GM21360 (cell line): ENCODE results near the gene GRM8.
"Not testable (repeated sequence)": the region's sequence is repeated elsewhere in the genome, so short reads cannot be mapped to it uniquely, and the experiment has no call there.

Source experiments
- ATAC-seq: cut with Tn5 transposase; IDR thresholded peaks from one replicate; pipeline ENCODE4 v1.9.1; 2021; ENCODE audit warnings: mild to moderate bottlenecking, moderate library complexity; ENCODE audit not compliant: unreplicated experiment

GRM8 gene

DNA sequence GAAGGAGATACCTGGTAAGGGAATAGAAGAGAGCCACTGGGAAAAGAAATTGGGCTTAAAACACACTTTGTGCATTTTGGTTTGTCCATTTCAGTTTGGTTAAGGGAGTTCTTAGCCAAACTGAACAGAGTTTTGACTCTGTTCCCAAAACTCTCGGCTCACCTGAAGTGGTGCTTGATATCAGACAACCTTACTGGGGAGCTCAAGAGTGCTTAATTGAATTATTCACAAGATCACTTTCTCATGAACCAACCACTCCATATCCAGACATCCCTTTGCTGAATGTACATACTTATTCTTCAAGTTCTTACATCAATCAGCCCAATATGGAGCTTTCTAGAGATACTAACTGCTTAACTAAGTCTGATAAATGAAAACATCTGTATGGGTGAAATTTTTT lies 413.1 kb downstream of the GRM8 start:
- ATAC-seq: no peak

DNA sequence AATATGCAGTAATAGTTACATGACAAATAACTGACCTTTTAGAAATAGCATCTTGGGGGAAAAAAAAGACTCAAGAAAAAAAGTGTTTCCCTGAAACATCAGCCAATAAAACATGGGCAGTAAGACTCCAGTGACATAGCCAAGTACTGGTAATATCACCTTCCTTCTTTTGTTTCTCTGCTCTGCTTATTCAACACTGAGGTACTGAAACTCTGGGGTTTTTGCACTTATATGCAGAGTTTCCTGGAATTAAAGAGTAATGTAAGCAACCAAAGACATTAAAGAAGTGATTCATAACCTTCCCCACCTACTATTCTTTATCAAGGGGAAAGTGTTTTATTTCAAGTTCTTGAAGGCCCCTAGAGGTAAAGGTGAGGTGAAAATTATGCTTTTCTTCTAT lies 414.5 kb downstream of the GRM8 start:
- ATAC-seq: no peak

DNA sequence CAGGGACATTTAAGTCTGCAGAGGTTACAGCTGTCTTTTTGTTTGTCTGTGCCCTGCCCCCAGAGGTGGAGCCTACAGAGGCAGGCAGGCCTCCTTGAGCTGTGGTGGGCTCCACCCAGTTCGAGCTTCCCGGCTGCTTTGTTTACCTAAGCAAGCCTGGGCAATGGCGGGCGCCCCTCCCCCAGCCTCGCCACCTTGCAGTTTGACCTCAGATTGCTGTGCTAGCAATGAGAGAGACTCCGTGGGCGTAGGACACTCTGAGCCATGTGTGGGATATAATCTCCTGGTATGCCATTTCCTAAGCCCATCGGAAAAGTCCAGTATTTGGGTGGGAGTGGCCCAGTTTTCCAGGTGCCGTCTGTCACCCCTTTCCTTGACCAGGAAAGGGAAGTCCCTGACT lies 421.5 kb downstream of the GRM8 start:
- ATAC-seq: not testable (repeated sequence)

DNA sequence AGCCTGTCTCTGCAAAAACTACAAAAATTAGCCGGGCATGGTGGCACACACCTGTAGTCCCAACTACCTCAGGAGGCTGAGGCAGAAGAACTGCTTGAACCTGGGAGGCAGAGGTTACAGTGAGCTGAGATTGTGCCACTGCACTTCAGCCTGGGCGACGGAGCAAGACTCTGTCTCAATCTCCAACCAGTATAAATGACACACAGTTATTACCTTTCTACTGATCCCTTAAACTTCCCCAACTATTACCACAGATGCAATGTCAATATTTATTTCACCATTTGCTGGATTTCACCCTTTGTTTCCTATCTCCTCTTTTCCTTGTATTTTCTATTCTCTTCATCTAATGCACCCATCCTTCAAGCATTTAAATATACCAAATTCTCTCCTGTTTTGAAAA lies 431.8 kb downstream of the GRM8 start:
- ATAC-seq: no peak

DNA sequence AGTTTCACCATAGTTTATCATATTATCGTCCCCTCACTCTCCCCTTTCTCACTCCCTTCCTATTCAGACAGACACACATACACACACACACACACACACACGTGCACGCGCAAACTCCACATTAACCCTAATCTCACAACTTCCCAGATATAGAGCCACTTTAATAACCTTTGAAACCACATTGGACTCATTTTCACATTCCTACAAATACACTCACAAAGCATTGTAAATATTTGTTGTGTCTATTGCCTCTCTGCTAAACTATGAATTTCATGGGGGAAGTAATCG lies 433.6 kb downstream of the GRM8 start:
- no peak for ATAC-seq

DNA sequence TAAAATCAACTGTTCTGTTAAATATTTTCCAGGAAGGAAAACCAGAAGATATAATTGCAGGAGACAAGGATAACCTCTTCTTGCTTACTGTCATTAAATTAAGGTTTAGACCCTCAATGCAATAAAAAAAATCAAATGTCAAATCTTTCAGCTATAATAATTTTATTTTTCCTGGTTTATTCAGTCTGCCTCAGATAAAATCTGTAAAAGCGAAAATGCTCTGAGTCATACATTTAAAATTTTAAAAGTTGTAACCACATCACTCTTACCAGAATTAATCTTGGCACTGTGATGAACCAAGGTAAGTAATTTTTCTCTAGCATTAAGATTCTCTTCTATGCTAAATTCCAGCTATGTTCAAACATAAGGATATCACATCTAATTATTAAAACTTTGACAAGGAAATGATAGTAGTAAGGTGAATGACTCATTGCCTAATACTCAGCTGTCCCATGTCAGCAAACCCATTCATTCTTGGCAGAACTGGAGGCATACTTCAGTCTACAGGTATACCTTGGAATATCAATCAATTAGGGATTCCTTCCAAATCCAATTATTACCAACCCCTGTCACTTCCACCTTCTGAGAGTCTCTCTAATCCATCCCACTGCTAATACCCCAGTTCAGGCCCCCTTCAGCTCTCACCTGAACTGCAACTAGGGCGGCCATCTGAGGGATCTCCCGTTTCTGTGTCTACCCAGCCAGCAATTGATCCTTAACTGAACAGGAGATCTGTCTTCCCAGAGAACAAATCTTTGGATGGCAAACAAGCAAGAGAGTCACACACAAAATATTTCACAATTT lies 434.1 kb downstream of the GRM8 start:
- no peak for ATAC-seq

DNA sequence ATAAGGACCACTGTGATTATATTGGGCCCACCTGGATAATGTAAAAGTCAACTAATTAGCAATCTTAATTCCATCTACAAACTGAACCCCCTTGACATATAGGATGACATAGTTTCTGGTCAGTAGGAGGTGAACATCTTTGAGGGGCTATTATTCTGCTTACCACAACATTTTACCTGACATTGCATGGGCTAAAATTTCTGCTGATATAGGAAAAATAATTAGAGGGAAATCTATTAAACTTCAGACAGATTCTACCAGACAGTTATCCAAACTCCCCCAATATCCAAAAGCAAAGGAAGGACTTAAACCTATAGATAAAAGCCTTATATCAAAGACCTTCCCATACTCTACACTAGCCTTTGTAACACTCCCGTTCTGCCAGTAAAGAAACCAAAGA lies 443.6 kb downstream of the GRM8 start:
- ATAC-seq: no peak

DNA sequence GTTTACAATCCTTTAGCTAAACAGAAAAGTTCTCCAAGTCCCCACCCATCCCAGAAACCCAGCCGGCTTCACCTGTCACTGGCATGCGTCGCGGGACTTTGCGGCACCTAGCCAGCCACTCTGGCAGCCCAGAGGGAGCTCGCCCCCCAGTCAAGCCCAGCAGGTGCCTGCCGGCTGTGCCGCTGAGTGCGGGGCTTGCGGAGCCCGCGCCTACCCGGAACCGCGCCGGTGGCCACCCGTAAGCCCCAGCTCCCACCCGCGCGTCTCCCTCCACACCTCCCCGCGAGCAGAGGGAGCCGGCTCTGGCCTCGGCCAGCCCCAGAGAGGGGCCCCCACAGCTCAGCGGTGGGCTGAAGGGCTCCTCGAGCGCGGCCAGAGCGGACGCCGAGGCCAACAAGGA lies 446.1 kb downstream of the GRM8 start:
- no peak for ATAC-seq

DNA sequence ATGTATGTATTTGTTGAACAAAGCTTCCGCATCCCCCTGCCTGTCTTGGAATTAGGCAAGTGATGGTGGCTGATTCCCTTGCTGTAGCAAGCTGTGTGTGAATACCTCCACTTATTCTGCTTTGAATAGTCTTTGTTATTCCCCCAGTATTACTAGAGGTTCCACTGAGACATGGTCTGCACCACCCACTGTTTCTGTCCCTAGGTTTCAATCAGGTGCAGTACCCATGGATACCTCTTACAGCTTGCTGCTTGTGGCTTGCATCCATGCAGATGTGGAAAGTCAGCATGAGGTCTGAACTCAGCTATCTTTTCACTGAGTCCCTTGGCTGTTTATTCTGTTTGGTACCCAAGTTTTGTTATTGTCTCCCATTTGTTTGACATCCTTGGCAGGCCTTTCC lies 447.4 kb downstream of the GRM8 start:
- no peak for ATAC-seq

DNA sequence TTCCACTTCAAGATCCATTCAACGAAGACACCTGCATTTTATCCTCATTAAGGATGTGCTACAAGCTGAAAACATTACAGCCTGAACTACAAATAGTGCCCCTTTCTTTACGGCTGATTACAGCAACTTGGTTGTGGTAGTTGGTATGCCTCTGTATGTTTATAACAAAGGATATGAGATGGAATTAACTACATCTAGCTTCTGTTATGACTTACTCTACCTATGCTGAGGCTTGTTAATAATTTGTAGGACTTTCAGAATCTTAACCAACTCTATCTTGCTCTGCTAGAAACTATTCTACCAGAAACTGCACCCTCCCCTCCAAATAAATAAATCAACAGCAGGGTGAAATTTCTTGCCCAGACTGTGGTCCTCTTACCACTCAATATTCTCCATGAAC lies 448.1 kb downstream of the GRM8 start:
- ATAC-seq: no peak

DNA sequence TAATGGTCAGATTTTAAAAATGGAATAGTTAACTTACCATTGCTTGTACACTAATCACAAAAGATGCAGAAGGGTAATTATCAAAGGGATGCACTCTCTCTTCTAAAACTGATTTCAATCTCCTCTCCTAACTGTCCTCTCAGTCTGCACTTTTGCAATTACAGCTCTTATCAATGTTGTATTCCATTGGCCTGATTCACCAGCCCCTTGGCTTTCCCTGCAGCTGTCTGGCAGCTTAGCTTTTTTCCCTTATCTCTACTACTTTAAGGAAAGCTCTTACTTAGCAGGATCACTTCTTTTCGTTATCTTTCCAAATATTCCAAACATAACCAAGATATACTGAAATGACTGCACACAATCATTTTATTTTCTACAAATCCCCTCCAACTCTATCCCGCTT lies 448.8 kb downstream of the GRM8 start:
- ATAC-seq: no peak

DNA sequence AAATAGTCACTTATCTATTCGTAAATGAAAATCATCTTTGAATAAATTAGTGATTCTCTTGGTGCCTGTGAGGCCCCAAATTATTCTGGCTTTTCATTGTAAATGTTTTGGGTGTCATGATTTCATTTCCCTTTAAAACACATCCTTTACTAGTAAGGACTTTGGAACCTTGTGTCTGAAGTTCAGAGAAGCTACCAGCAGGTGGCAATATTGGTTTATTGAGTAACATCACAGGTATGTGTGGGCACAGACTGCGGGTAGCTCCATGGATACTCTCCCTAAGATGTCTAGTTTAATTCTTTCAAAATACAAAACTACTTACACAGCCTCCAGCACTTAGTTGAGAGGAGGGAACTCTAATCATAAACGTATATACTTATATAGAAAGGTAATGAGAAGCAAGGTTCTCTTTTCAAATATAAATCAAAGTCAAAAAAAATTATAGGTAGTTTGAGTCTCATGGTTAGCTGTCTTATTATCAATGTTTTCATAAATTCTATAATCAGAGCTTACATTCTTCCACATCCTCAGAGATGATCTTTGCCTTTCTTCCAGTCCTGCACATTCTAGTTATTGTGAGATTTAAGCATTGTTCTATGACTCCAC lies 449.6 kb downstream of the GRM8 start:
- ATAC-seq: peak; percentile 97

DNA sequence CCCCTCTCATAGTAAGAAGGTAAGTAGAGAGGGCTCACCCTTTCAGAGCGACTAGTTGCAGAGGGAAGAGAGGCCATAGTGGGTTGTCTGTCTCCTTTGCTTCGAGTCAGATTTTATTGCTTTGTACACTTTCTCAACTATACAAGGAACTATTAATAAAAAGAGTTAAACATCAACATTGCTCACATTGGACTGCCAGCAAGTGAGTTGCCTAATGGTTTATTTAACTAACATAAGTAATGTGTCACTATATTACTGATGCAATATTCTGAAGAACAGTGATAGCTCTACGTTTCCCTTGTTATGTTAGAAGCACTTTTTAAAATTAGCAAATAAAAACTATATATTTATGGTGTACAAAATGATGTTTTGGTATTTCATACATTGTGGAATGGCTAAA lies 451.0 kb downstream of the GRM8 start:
- ATAC-seq: no peak

DNA sequence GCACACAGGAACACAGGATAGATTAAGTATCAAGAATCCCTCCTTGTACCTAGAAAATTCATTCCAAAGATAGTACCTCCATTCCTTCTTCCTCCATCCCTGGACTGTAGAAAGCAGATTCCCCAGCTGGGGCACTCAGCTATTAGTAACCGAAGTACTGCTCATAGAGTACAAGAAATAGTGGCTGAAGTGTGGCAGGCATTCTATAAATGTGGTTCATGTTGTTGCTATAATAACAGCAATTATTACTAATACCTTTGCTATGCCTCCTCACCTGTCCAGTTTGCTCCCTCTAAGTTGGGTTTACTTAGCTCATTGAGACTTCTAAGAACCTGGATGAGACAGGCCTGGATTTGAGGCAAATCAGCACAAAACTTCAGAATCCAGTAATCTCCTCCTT lies 453.2 kb downstream of the GRM8 start:
- no peak for ATAC-seq

DNA sequence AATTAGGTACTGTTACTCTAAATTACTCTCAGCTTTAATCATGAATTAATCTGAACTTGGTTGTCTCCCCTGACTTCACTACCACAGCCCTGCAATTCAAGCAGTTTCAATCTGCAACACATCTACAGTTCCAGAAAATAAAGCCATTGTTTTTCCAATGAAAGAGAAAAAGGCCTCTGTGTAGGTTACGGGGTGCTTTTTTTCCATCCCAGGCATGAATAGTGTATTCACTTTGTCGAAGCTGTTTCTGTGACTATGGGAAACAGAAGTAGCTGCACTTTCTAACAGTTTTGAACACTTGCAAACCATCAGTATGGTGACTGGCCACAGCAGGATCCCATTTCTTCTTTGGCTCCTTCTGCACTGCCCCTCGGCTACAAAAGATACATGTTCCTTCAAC lies 460.2 kb downstream of the GRM8 start:
- no peak for ATAC-seq

DNA sequence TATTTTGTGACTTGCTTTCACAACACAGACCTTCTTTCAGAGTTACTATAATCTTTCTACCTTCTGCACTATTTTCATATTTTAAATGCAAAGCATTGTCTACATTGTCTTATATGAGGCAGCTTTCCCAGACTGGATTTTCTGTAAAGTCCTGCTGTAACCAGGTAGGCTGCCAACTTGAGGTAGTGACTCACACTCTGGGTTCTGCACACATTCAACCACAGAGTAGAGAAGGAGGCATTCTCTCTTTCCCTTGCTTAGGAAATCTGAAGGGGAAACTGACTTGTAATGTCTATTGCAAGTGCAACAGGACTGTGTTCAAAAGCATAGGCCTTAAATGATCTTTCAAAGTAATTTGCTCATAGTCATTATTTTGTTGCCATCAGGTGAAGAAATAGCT lies 461.4 kb downstream of the GRM8 start:
- no peak for ATAC-seq

DNA sequence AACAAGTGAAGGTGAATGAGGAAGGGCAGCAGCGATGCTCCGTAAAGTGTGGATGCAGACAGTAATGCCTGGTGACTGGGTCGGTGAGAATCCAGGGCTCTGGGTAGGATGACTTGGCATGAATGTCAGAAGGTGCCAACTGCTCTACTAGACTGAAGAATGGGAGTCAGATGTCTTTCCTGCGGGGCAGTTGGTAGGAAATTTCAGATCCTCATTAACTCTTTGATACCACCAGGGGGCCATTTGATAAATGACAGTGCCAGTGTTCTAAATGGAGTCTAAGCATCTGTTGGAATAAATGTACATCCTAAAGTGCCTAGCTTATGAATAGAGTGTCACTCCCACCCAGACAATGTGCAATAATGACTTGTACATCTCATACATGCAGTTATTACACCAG lies 462.0 kb downstream of the GRM8 start:
- ATAC-seq: no peak

DNA sequence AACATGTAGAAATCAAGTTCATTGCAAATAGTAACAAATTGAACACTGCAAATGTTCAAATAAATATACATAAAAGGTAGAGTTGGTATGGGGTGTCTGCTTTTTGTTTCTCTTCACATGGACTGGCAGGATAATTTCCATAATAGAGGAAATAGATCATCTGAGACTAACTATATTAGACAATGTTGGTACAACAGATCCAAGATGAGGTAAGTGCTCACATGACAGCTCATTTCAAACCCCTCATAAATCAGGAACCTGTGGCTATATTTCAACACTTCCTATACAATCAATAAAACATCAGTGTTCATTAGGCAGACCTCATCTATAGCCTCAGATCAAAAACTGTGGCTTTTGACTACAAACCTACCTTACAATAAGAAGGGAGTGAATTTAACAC lies 469.1 kb downstream of the GRM8 start:
- no peak for ATAC-seq

DNA sequence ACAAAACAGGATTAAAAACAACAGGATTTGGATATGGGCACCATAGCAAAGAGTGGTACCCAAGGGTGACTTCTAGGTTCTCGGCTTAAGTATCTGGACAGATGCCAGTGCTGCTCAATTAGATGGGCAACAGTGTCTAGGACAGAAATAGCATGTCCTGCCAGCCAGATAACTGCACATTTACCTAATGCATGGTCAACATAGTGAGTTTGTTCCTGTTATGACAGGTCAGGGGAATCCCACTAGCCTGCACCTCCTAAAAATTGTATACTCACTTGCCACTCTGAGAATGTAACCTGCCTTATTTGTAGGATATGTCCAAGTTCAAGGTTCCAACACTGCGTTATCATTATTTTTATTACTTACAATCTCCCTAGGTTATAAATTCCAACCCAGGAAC lies 471.7 kb downstream of the GRM8 start:
- ATAC-seq: peak; percentile 96

DNA sequence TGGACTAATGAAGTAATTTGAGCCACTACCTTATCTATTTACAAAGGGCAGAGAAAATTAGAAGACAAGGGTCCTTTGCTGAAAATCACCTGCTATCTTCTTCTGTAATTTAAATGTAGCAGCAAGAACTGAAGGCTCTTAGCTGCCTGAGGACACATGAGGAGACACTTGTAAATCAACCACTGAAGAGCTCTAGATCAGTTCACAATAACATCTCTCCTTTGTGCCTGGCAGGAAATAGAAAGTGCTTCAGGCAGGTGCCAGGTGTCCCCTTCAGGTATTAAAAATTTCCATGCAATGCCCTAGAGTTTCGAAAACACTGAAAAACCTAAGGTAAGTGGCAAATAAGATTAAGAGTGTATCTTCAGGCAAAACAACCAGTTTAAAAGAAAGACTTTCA lies 474.6 kb downstream of the GRM8 start:
- no peak for ATAC-seq

DNA sequence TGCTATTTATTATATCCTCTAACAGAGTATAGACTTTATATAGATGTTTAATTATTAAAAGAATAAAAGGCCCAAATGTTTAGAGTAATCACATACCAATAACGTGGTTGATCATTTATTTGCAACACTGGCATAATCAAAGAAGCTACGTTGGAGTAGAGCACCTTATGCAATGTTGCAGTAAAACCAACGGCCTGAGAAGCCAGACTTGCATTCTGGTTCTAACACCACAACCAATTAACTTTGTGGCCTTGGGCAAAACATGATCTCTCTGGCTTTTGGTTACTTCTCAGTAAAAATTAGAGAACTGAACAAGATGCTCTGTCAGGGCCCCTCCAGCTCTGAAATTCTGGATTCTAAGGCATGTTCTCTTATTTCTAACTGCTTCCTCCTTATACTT lies 476.2 kb downstream of the GRM8 start:
- ATAC-seq: no peak

DNA sequence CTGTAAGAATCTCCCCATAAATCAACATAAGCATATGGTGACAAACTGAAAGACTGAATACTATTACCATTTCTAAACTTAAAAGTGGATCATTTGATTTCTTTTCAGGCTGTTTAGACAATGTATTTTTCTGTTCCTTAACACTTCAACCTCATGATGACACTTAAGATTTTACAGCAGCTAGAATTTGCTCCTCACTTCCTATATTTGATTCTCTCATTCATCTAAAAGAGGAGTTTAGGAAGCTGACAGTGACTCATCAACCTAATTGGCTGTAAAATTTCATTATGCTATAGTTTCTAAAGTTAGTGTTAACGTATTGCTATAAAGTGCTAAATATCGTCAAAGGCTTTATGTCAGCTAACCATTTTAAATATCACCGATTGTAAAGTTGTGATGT lies 478.7 kb downstream of the GRM8 start:
- ATAC-seq: no peak

DNA sequence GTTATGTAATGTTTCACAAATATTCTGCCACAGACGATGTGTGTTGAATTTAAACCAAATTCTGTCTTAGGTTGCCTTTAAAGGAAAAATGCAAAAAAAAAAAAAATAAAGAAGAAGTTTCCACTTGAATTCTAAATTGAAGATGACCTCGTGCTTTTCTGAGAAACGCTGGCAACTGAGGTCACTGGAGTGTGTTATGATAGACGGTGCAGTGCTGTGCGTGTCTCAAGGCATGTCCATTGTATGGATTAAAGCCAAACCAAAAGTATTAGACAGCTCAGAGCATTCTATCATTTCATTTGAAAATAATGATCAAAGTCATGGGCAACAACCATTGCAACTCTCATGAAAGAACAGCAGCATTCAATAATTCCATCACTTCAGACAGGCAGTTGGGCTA lies 483.9 kb downstream of the GRM8 start:
- ATAC-seq: no peak
